HepG2 (cell line): Measurements from ENCODE around the gene RABGAP1L. TPM values are rescaled to one million over a fixed set of nuclear protein-coding genes. Genes with fewer than 3 reads are reported as not detected.
A peak's percentile ranks its signal among the peaks of the same experiment; 100 is the strongest.

Experiments
- DPF2 ChIP-seq: sonication (generic); formaldehyde crosslinking; IDR thresholded peaks from 2 replicates; pipeline ENCODE4 v1.4.0; 2020; ENCODE audit warnings: mild to moderate bottlenecking, low read depth, missing genetic modification reagents, borderline replicate concordance
- HES4 ChIP-seq: sonication (generic); formaldehyde crosslinking; IDR thresholded peaks from 2 replicates; pipeline ENCODE4 v1.9.0; 2021; ENCODE audit warnings: mild to moderate bottlenecking, missing genetic modification reagents, borderline replicate concordance
- HOXA3 ChIP-seq: sonication (generic); formaldehyde crosslinking; IDR thresholded peaks from 2 replicates; pipeline ENCODE4 v1.5.0; 2020; ENCODE audit warnings: missing genetic modification reagents
- IRF2 ChIP-seq: IDR thresholded peaks from 2 replicates; pipeline ENCODE4 v1.6.1; 2018; ENCODE audit warnings: missing genetic modification reagents, missing compliant biosample characterization
- ISL2 ChIP-seq: sonication (generic); formaldehyde crosslinking; IDR thresholded peaks from 2 replicates; pipeline ENCODE4 v1.5.0; 2020; ENCODE audit warnings: missing genetic modification reagents
- KLF9 ChIP-seq: IDR thresholded peaks from 2 replicates; pipeline ENCODE4 v1.6.1; 2016; ENCODE audit warnings: low read depth
- SETDB1 ChIP-seq: sonication (generic); formaldehyde crosslinking; IDR thresholded peaks from 2 replicates; pipeline ENCODE4 v1.5.1; 2020; ENCODE audit warnings: missing genetic modification reagents, mild to moderate bottlenecking, borderline replicate concordance
- SOX6 ChIP-seq, 2 experiments: fragments of 450-650 bp in 1 of 2; sonication (generic) in 1 of 2; formaldehyde crosslinking in 1 of 2; IDR thresholded peaks; 2 replicates each; pipeline versions ENCODE4 v1.4.0 to v1.6.1; 2017 to 2020; ENCODE audit warnings: antibody characterized with exemption in 1 of 2, mild to moderate bottlenecking in 1 of 2, missing genetic modification reagents in 1 of 2
- U2AF1 ChIP-seq: fragments of 200-400 bp; formaldehyde crosslinking; optimal IDR thresholded peaks from 2 replicates; pipeline ENCODE3; 2017; ENCODE audit warnings: mild to moderate bottlenecking, low read depth, low read length
- ZNF20 ChIP-seq: sonication (generic); formaldehyde crosslinking; IDR thresholded peaks from 2 replicates; pipeline ENCODE4 v1.4.0; 2020; ENCODE audit warnings: mild to moderate bottlenecking, moderate library complexity, missing genetic modification reagents
- ZNF367 ChIP-seq: sonication (generic); formaldehyde crosslinking; IDR thresholded peaks from 2 replicates; pipeline ENCODE4 v1.4.0; 2020; ENCODE audit warnings: missing genetic modification reagents, borderline replicate concordance
- ZNF615 ChIP-seq: sonication (generic); formaldehyde crosslinking; IDR thresholded peaks from 2 replicates; pipeline ENCODE4 v1.5.0; 2020; ENCODE audit warnings: mild to moderate bottlenecking, missing genetic modification reagents, borderline replicate concordance
- polyA plus RNA-seq, 8 experiments: library from polyadenylated mRNA; depleted of rRNA in 3 of 8; stranded (reverse) in 7 of 8; unstranded in 1 of 8; fragments of >200 nt; fragmentation: Illumina TruSeq in 4 of 8; extraction: Trizol in 4 of 8; gene quantifications; 2 replicates each; pipeline versions ENCODE4 v1.2.1 to v1.2.3, GENCODE V29; 2011 to 2016; ENCODE audit warnings: low read depth in 4 of 8, missing spikeins in 1 of 8, mixed read lengths in 1 of 8; ENCODE audit not compliant: insufficient read depth in 1 of 8
- total RNA-seq, 5 experiments: library from RNA; depleted of rRNA; stranded (reverse); fragments of >200 nt; fragmentation: Illumina TruSeq; extraction: Trizol; gene quantifications; 2 replicates each; pipeline ENCODE4 v1.2.3, GENCODE V29; 2016; ENCODE audit warnings: low read depth in 1 of 5
- TF ChIP-seq, protein P1 (sequence below): sonication (generic); formaldehyde crosslinking; IDR thresholded peaks from 2 replicates; pipeline ENCODE4 v1.9.0; 2021; ENCODE audit warnings: missing genetic modification reagents, borderline replicate concordance
- TF ChIP-seq, protein P2 (sequence below): sonication (generic); formaldehyde crosslinking; IDR thresholded peaks from 2 replicates; pipeline ENCODE4 v1.4.0; 2020; ENCODE audit warnings: missing genetic modification reagents
- TF ChIP-seq, protein P3 (sequence below): sonication (generic); formaldehyde crosslinking; IDR thresholded peaks from 2 replicates; pipeline ENCODE4 v1.5.0; 2020; ENCODE audit warnings: missing genetic modification reagents, mild to moderate bottlenecking, borderline replicate concordance
- TF ChIP-seq, protein P4 (sequence below): sonication (generic); formaldehyde crosslinking; IDR thresholded peaks from 2 replicates; pipeline ENCODE4 v1.4.0; 2020; ENCODE audit warnings: mild to moderate bottlenecking, missing genetic modification reagents

The RABGAP1L gene
- total and polyA plus RNA-seq, 2 of the 13 experiments (the other 11 are each of a cell fraction or from before 2014, with no cell fraction given): 7.9 to 22.6 TPM

DNA sequence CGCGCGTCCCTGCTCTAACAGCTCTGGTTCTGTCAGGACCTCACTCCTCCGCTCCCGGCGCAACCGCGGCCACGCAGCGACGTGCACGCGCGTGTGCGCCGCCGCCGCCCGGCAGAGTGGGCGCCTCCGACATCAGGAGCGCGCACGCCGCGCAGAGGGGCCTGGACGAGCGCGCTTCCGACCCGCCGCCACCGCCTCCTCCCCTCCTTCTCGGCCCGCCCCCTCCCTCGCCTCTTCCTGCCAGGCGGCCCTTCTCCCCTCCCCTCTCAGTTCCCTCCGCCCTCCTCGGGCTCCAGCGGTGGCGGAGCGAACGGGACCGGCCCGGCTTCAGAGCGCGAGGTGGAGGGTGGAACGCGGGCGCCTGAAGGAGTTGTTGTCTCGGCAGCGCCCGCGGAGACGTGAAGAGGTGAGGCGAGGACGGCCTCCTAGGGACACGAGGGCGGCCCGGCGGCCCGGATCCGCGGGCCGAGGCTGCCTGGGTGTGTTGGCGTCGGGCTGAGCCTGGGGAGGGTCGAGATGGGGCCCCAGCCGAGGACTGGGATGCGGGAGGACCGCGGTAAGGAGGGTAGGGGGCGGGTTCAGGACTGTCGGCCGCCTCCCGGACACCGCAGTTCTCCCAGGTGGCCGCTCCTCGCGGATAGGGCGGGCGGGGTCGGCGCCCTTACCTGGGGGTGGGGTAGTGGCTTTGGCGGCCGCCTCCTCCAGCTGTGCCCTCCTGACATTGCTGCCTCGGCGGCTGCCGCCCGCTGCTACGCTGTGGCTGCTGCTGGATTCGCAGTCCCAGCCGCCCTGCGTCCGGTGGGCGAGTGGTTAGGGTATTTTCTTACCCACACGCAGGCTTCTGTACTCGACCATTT, at the start of gene RABGAP1L (continued):
- TF ChIP-seq, protein P1, sequence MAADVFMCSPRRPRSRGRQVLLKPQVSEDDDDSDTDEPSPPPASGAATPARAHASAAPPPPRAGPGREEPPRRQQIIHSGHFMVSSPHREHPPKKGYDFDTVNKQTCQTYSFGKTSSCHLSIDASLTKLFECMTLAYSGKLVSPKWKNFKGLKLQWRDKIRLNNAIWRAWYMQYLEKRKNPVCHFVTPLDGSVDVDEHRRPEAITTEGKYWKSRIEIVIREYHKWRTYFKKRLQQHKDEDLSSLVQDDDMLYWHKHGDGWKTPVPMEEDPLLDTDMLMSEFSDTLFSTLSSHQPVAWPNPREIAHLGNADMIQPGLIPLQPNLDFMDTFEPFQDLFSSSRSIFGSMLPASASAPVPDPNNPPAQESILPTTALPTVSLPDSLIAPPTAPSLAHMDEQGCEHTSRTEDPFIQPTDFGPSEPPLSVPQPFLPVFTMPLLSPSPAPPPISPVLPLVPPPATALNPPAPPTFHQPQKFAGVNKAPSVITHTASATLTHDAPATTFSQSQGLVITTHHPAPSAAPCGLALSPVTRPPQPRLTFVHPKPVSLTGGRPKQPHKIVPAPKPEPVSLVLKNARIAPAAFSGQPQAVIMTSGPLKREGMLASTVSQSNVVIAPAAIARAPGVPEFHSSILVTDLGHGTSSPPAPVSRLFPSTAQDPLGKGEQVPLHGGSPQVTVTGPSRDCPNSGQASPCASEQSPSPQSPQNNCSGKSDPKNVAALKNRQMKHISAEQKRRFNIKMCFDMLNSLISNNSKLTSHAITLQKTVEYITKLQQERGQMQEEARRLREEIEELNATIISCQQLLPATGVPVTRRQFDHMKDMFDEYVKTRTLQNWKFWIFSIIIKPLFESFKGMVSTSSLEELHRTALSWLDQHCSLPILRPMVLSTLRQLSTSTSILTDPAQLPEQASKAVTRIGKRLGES (CRISPR knock-in tag): no peak
- TF ChIP-seq U2AF1 (no peak), KLF9 (no peak), HOXA3 (CRISPR knock-in tag) (peak; percentile 86), ZNF20 (no peak), ISL2 (peak; percentile 21; the same call in 1 of the 2 replicates), IRF2 (CRISPR knock-in tag) (peak; percentile 29; the same call in 1 of the 2 replicates), ZNF615 (CRISPR knock-in tag) (no peak; the same call in 1 of the 2 replicates), SETDB1 (no peak), HES4 (CRISPR knock-in tag) (peak; percentile 22; the same call in 1 of the 2 replicates), DPF2 (CRISPR knock-in tag) (no peak), SOX6 (IDR thresholded peaks at IDR 0.05) (no peak), SOX6 (CRISPR knock-in tag; IDR thresholded peaks at IDR 0.05) (peak; percentile 13), ZNF367 (no peak)
- TF ChIP-seq, protein P2, sequence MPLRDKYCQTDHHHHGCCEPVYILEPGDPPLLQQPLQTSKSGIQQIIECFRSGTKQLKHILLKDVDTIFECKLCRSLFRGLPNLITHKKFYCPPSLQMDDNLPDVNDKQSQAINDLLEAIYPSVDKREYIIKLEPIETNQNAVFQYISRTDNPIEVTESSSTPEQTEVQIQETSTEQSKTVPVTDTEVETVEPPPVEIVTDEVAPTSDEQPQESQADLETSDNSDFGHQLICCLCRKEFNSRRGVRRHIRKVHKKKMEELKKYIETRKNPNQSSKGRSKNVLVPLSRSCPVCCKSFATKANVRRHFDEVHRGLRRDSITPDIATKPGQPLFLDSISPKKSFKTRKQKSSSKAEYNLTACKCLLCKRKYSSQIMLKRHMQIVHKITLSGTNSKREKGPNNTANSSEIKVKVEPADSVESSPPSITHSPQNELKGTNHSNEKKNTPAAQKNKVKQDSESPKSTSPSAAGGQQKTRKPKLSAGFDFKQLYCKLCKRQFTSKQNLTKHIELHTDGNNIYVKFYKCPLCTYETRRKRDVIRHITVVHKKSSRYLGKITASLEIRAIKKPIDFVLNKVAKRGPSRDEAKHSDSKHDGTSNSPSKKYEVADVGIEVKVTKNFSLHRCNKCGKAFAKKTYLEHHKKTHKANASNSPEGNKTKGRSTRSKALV (CRISPR knock-in tag): 0 out of 2 replicates have a peak, but pooled peaks have one; percentile 41
- TF ChIP-seq, protein P3, sequence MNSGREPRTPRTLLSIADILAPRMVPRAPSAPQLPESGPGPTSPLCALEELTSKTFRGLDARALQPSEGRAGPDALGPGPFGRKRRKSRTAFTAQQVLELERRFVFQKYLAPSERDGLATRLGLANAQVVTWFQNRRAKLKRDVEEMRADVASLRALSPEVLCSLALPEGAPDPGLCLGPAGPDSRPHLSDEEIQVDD (CRISPR knock-in tag): no peak
- TF ChIP-seq, protein P4, sequence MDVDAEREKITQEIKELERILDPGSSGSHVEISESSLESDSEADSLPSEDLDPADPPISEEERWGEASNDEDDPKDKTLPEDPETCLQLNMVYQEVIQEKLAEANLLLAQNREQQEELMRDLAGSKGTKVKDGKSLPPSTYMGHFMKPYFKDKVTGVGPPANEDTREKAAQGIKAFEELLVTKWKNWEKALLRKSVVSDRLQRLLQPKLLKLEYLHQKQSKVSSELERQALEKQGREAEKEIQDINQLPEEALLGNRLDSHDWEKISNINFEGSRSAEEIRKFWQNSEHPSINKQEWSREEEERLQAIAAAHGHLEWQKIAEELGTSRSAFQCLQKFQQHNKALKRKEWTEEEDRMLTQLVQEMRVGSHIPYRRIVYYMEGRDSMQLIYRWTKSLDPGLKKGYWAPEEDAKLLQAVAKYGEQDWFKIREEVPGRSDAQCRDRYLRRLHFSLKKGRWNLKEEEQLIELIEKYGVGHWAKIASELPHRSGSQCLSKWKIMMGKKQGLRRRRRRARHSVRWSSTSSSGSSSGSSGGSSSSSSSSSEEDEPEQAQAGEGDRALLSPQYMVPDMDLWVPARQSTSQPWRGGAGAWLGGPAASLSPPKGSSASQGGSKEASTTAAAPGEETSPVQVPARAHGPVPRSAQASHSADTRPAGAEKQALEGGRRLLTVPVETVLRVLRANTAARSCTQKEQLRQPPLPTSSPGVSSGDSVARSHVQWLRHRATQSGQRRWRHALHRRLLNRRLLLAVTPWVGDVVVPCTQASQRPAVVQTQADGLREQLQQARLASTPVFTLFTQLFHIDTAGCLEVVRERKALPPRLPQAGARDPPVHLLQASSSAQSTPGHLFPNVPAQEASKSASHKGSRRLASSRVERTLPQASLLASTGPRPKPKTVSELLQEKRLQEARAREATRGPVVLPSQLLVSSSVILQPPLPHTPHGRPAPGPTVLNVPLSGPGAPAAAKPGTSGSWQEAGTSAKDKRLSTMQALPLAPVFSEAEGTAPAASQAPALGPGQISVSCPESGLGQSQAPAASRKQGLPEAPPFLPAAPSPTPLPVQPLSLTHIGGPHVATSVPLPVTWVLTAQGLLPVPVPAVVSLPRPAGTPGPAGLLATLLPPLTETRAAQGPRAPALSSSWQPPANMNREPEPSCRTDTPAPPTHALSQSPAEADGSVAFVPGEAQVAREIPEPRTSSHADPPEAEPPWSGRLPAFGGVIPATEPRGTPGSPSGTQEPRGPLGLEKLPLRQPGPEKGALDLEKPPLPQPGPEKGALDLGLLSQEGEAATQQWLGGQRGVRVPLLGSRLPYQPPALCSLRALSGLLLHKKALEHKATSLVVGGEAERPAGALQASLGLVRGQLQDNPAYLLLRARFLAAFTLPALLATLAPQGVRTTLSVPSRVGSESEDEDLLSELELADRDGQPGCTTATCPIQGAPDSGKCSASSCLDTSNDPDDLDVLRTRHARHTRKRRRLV (CRISPR knock-in tag): 0 out of 2 replicates have a peak, but pooled peaks have one; percentile 31
